ENCODE measurements around the gene OSGIN1.

The OSGIN1 gene

GRCh38 chr16:83925957-83926725 is 26.9 kb upstream of the OSGIN1 start:
- ChIA-PET POLR2A (interaction anchor here (0.6 to 0.9 kb wide), 2 partner anchors 21 to 191 kb away, joined by 3 read pairs; partner anchors contain the start of gene MBTPS1), CTCF (interaction anchor here (0.6 to 4.3 kb wide), 22 partner anchors 11 to 765 kb away, joined by 3 to 29 read pairs (median 5); partner anchors contain the start of gene OSGIN1)
- no peaks in the 10 kb centered on the region for H3K4me1 ChIP-seq (ENCODE audit: control insufficient read depth, insufficient read depth, low read length)
- no peak overlapping the region for H3K27ac ChIP-seq (ENCODE audit: extremely low read depth, low read depth, low read length)
- no peak overlapping the region for H3K4me3 ChIP-seq (ENCODE audit: low read depth, low read length)
- H3K9me3 ChIP-seq (ENCODE audit: control insufficient read depth, insufficient read depth, low read depth, low read length) = no peaks in the 10 kb centered on the region
- no peak for TF ChIP-seq ZNF133 (tag by site-specific recombination; IDR thresholded peaks at IDR 0.05)
- no peak for TF ChIP-seq ZNF169 (tag by site-specific recombination; IDR thresholded peaks at IDR 0.05)
- no peak for TF ChIP-seq ZNF211 (tag by site-specific recombination; IDR thresholded peaks at IDR 0.05; ENCODE audit: low read depth)
- TF ChIP-seq ZXDB (tag by site-specific recombination; IDR thresholded peaks at IDR 0.05) = no peak
- TF ChIP-seq ZNF623 (tag by site-specific recombination; IDR thresholded peaks at IDR 0.05) = no peak
- TF ChIP-seq ZBTB20 (tag by site-specific recombination; IDR thresholded peaks at IDR 0.05) = no peak
- no peak for TF ChIP-seq ZBTB8A (tag by site-specific recombination; IDR thresholded peaks at IDR 0.05)
- no peak for TF ChIP-seq ZNF830 (tag by site-specific recombination; IDR thresholded peaks at IDR 0.05; ENCODE audit: low read depth)
- no peak for TF ChIP-seq MEIS1 (CRISPR knock-in tag; IDR thresholded peaks at IDR 0.05; ENCODE audit: borderline replicate concordance)
- no peak for TF ChIP-seq ZNF518A (tag by site-specific recombination; conservative IDR thresholded peaks at IDR 0.05; ENCODE audit: low read depth)
- TF ChIP-seq ZNF354C (tag by site-specific recombination; IDR thresholded peaks at IDR 0.05; ENCODE audit: borderline replicate concordance, low read depth) = no peak
- TF ChIP-seq SP7 (tag by site-specific recombination; IDR thresholded peaks at IDR 0.05) = no peak
- TF ChIP-seq WT1 (tag by site-specific recombination; IDR thresholded peaks at IDR 0.05) = no peak
- TF ChIP-seq HOXD13 (CRISPR knock-in tag; IDR thresholded peaks at IDR 0.05; ENCODE audit: borderline replicate concordance) = no peak
- H3K36me3 ChIP-seq (ENCODE audit: control insufficient read depth in 2 of 2, insufficient read depth in 1 of 2, low read length in 2 of 2) = no peaks in the 10 kb centered on the region; a peak in 1 of 3 replicates

- POLR2A ChIA-PET = interaction anchor here (0.6 to 0.9 kb wide), 3 partner anchors 20 to 190 kb away, joined by 3 read pairs; partner anchors contain the start of gene MBTPS1
- Histone ChIP-seq H3K4me3 (ENCODE audit: low read depth, low read length) (peak overlapping the region; percentile 29), H3K27ac (ENCODE audit: extremely low read depth, low read depth, low read length) (no peak overlapping the region)
- TF ChIP-seq ZNF335 (tag by site-specific recombination; conservative IDR thresholded peaks at IDR 0.05) (peak; percentile 99), ZNF600 (tag by site-specific recombination; IDR thresholded peaks at IDR 0.05) (0 out of 2 replicates have a peak, but pooled peaks have one; percentile 41), PRDM6 (tag by site-specific recombination; IDR thresholded peaks at IDR 0.05) (no peak), ZNF366 (tag by site-specific recombination; conservative IDR thresholded peaks at IDR 0.05) (no peak), EGR2 (tag by site-specific recombination; IDR thresholded peaks at IDR 0.05; ENCODE audit: low read depth) (no peak), SCRT1 (tag by site-specific recombination; IDR thresholded peaks at IDR 0.05; ENCODE audit: borderline replicate concordance) (peak; percentile 70), ZNF121 (tag by site-specific recombination; IDR thresholded peaks at IDR 0.05) (no peak), ZNF629 (tag by site-specific recombination; IDR thresholded peaks at IDR 0.05) (0 out of 2 replicates have a peak, but pooled peaks have one; percentile 36), ZBTB17 (tag by site-specific recombination; IDR thresholded peaks at IDR 0.05) (peak; percentile 85), ZNF843 (tag by site-specific recombination; IDR thresholded peaks at IDR 0.05) (no peak), ZNF692 (tag by site-specific recombination; IDR thresholded peaks at IDR 0.05) (no peak), ZEB2 (tag by site-specific recombination; IDR thresholded peaks at IDR 0.05) (peak; percentile 84), BCL11B (tag by site-specific recombination; IDR thresholded peaks at IDR 0.05; ENCODE audit: low read depth) (no peak), WT1 (tag by site-specific recombination; IDR thresholded peaks at IDR 0.05) (no peak)
Measured at GRCh38 chr16:83926726-83927397, 26.2 kb upstream of the OSGIN1 start.

More at GRCh38 chr16:83926726-83927397, 26.2 kb upstream of the OSGIN1 start:
- H3K4me1 ChIP-seq (ENCODE audit: control insufficient read depth, insufficient read depth, low read length) = no peaks in the 10 kb centered on the region
- CTCF ChIA-PET = interaction anchor here (0.5 to 4.3 kb wide), 38 partner anchors 11 to 1327 kb away, joined by 3 to 29 read pairs (median 4); partner anchors contain the start of gene OSGIN1
- H3K36me3 ChIP-seq (ENCODE audit: control insufficient read depth in 2 of 2, insufficient read depth in 1 of 2, low read length in 2 of 2) = no peaks in the 10 kb centered on the region
- no peaks in the 10 kb centered on the region for H3K9me3 ChIP-seq (ENCODE audit: control insufficient read depth, insufficient read depth, low read depth, low read length)
